ENCODE measurements around the gene MRGPRF.

- TF ChIP-seq, protein P1, sequence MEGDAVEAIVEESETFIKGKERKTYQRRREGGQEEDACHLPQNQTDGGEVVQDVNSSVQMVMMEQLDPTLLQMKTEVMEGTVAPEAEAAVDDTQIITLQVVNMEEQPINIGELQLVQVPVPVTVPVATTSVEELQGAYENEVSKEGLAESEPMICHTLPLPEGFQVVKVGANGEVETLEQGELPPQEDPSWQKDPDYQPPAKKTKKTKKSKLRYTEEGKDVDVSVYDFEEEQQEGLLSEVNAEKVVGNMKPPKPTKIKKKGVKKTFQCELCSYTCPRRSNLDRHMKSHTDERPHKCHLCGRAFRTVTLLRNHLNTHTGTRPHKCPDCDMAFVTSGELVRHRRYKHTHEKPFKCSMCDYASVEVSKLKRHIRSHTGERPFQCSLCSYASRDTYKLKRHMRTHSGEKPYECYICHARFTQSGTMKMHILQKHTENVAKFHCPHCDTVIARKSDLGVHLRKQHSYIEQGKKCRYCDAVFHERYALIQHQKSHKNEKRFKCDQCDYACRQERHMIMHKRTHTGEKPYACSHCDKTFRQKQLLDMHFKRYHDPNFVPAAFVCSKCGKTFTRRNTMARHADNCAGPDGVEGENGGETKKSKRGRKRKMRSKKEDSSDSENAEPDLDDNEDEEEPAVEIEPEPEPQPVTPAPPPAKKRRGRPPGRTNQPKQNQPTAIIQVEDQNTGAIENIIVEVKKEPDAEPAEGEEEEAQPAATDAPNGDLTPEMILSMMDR (IDR thresholded peaks at IDR 0.05): no peak
- TF ChIP-seq POLR2A (IDR thresholded peaks at IDR 0.05) (no peak), EP300 (IDR thresholded peaks at IDR 0.05) (no peak)
These were observed 29.2 kb downstream of the MRGPRF start for GRCh38 chr11:68983801-68984200.
